ENCODE results near the gene MIDN. TPM values are rescaled to one million over a fixed set of nuclear protein-coding genes. Genes with fewer than 3 reads are reported as not detected.
A peak's percentile ranks its signal among the peaks of the same experiment; 100 is the strongest.

The MIDN gene
- total RNA-seq, 2 donors from 2014 or later, result 36.3 to 43.5 TPM

DNA sequence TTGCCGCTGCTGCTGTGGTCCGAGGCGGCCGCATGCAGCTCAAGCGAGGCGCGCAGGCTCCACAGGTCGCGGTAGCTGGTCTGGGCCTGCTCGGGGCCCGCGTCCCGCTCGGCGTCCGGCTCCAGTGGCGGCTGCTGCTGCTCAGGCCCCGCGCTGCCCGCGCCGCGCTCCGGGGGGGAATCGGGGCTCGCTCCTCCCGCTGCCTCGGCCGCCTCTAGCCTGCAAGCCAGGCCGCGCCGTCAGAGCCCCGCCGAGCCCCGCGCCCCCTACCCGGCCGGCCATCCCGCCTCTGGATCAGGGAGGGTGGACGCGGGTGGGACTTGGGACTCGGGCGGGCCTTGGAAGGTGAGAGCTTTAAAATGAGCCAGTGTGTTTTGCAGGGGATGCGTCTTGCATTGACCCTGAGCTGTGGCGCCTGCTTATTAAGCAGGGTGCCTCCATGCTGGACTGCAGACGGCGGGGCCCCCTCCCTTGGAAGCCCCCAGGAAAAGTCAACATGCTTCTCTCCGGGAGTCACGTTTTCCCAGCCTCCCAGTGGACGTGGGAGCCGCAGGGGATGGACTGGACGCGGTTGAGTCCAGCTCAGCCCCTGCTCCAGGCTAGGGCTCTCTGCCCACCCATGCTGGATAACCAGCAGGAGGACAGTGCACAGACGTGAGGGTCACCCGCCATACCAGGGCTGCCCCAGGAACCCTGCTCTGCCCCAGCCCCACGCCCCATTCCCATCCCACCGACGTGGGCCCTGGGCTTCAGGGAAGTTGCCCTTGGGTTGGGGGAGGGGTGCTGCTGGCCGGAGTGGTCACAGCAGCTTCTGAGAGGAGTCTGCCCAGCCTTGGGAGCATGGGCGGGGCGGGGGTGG lies 18.2 kb upstream of the MIDN start:
- no peak overlapping the region for H3K4me3 ChIP-seq
- DNase-seq (no peak), ATAC-seq (no peak)
- 88 to 94% methylated on average over 21 to 35 of the region's 61 CpGs for WGBS, 2 donors
- no peaks in the 10 kb centered on the region for H3K27me3 ChIP-seq
- H3K27ac ChIP-seq, result no peak overlapping the region
- TF ChIP-seq, protein P1, sequence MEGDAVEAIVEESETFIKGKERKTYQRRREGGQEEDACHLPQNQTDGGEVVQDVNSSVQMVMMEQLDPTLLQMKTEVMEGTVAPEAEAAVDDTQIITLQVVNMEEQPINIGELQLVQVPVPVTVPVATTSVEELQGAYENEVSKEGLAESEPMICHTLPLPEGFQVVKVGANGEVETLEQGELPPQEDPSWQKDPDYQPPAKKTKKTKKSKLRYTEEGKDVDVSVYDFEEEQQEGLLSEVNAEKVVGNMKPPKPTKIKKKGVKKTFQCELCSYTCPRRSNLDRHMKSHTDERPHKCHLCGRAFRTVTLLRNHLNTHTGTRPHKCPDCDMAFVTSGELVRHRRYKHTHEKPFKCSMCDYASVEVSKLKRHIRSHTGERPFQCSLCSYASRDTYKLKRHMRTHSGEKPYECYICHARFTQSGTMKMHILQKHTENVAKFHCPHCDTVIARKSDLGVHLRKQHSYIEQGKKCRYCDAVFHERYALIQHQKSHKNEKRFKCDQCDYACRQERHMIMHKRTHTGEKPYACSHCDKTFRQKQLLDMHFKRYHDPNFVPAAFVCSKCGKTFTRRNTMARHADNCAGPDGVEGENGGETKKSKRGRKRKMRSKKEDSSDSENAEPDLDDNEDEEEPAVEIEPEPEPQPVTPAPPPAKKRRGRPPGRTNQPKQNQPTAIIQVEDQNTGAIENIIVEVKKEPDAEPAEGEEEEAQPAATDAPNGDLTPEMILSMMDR (IDR thresholded peaks at IDR 0.05), result no peak
- TF ChIP-seq POLR2A (IDR thresholded peaks at IDR 0.05), result no peak
- H3K9me3 ChIP-seq, result no peaks in the 10 kb centered on the region
- intact Hi-C loops (cut with DNase I), result no loop called here
- peaks cover 5% of the 10 kb centered on the region in 2 donors for H3K36me3 ChIP-seq (replicated peaks in 1 of 2; ENCODE audit: insufficient read depth in 1 of 2, low read depth in 2 of 2)
- peaks cover 27% of the 10 kb centered on the region for H3K4me1 ChIP-seq

DNA sequence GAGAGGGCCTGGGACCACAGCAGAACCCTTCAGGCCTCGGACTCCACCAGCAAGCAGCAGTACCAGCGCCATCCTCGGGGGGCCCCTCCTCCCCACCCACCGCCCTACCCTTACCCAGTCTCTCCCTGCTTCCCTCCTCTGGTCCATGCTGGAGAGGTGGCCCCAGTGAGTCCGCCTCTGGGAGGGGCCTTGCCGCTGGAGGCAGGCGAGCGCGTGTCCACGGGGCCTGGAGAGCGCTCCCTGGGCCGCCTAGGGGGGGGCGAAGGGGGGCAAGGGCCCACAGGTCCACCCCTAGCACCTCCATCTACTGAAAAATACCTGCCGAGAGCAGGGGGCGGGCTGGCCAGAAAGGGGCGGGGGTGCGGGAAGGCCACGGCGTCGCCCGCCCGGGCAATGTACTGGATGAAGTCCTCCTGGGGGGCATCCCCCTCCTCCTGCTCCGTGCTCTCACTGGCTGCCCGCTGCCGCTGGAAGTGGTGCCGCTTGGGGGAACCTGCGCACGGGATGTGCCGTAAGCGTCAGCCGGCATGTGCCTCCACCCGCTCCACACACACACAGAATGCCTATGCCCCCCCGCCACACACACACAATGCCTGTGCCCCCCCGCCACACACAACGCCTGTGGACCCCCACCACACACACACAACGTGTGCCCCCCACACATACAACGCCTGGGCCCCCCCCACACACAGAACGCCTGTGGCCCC lies 17.4 kb upstream of the MIDN start:
- DNase-seq (no peak), ATAC-seq (no peak)
- intact Hi-C loops (cut with DNase I), result no loop called here
- Histone ChIP-seq H3K4me1 (peaks cover 27% of the 10 kb centered on the region), H3K36me3 (replicated peaks in 1 of 2; ENCODE audit: insufficient read depth in 1 of 2, low read depth in 2 of 2) (peaks cover 5% of the 10 kb centered on the region in 2 donors), H3K27ac (no peak overlapping the region), H3K9me3 (no peaks in the 10 kb centered on the region), H3K27me3 (no peaks in the 10 kb centered on the region), H3K4me3 (no peak overlapping the region)
- WGBS, 2 donors, result 81 to 88% methylated on average over 16 to 34 of the region's 38 CpGs
- TF ChIP-seq, protein P1 (IDR thresholded peaks at IDR 0.05), result no peak
- no peak for TF ChIP-seq POLR2A (IDR thresholded peaks at IDR 0.05)

DNA sequence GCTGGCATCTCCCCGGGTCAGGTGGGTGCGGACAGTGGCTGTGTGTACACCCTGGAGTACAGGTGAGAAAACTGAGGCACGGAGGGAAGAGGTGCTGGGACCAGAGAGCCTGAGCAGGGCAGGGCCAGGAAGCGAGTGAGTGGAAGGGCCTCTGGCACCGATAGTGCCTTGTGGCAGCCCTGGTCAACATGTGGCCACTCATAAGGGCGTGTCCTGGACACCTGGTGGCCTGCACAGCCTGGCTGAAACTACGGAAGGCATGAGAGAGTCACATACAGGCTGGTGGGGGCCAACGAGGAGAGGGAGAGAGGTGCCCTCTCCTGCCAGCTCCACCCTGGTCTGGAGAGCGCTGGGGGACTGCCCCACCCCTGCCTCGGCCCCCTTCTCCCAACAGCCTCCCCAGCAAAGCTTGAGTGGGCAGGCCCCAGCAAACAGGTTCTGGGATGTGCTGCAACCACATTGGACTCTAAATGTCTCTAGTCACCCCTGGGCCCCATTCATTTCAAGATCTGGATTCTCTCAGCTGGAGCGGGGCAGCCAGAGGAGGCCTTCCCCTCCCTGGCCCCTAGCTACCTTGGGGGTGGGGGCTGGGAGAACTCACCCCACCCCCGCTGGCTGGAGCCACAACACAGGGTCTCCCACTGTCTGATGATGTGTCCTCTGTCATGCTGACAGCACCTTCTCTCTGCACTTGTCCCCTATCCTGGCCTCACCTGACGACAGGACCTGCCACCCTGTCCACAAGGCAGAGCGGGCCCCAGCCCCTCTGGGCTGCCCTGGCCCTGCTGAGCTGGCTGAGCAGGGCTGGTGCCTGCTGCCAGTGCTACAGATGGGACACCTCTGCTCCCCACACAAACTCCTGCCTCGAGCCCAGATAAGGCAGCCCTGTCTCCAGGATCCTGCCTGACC lies 16.4 kb upstream of the MIDN start:
- no peaks in the 10 kb centered on the region for H3K27me3 ChIP-seq
- H3K4me1 ChIP-seq, result peaks cover 29% of the 10 kb centered on the region
- peak overlapping the region; percentile 2 to 65 (median 36) for H3K27ac ChIP-seq
- H3K9me3 ChIP-seq, result no peaks in the 10 kb centered on the region
- peaks cover 0 to 3% of the 10 kb centered on the region in 2 donors for H3K36me3 ChIP-seq (replicated peaks in 1 of 2; ENCODE audit: insufficient read depth in 1 of 2, low read depth in 2 of 2)
- ATAC-seq (peak; percentile 30), DNase-seq (peak in 2 of 4 donors; percentile 41 to 70)
- TF ChIP-seq POLR2A (IDR thresholded peaks at IDR 0.05), result no peak
- TF ChIP-seq, protein P1 (IDR thresholded peaks at IDR 0.05), result peak in 1 of 7 experiments; percentile 2
- 68 to 69% methylated on average over 7 to 15 of the region's 15 CpGs for WGBS, 2 donors
- H3K4me3 ChIP-seq, result no peak overlapping the region
- intact Hi-C loops (cut with DNase I), result no loop called here

- H3K27me3 ChIP-seq, result no peaks in the 10 kb centered on the region
- H3K4me1 ChIP-seq, result peaks cover 35% of the 10 kb centered on the region
- ATAC-seq (peak; percentile 43), DNase-seq (peak; percentile 62 to 72 (median 66))
- H3K36me3 ChIP-seq (replicated peaks in 1 of 2; ENCODE audit: insufficient read depth in 1 of 2, low read depth in 2 of 2), result no peaks in the 10 kb centered on the region
- WGBS, 2 donors, result 4 to 17% methylated on average over 7 to 15 of the region's 15 CpGs
- H3K4me3 ChIP-seq, result no peak overlapping the region
- H3K27ac ChIP-seq, result peak overlapping the region; percentile 2 to 65 (median 36)
- TF ChIP-seq POLR2A (IDR thresholded peaks at IDR 0.05), result no peak
- intact Hi-C loops (cut with DNase I), result no loop called here
- no peaks in the 10 kb centered on the region for H3K9me3 ChIP-seq
Observed at GRCh38 chr19:1232652-1233072, 15.7 kb upstream of the MIDN start.

All from body of pancreas (tissue), 4 donors.